ENCODE results near the gene SCAI.
"Not testable (repeated sequence)": the region's sequence is repeated elsewhere in the genome, so short reads cannot be mapped to it uniquely, and the experiment has no call there.

The SCAI gene

GRCh38 chr9:125089331-125089730 is 54.0 kb downstream of the SCAI start:
- ChIA-PET CTCF (interaction anchor here (1.1 kb wide), 1 partner anchor 11 kb away, joined by 3 read pairs; no protein-coding TSS in a partner anchor), POLR2A (no interaction called here)
- H3K4me3 ChIP-seq (ENCODE audit: low read depth, low read length): no peak overlapping the region
- no peak for DNase-seq (ENCODE audit: low read depth, low spot score)
- TF ChIP-seq, protein P1, sequence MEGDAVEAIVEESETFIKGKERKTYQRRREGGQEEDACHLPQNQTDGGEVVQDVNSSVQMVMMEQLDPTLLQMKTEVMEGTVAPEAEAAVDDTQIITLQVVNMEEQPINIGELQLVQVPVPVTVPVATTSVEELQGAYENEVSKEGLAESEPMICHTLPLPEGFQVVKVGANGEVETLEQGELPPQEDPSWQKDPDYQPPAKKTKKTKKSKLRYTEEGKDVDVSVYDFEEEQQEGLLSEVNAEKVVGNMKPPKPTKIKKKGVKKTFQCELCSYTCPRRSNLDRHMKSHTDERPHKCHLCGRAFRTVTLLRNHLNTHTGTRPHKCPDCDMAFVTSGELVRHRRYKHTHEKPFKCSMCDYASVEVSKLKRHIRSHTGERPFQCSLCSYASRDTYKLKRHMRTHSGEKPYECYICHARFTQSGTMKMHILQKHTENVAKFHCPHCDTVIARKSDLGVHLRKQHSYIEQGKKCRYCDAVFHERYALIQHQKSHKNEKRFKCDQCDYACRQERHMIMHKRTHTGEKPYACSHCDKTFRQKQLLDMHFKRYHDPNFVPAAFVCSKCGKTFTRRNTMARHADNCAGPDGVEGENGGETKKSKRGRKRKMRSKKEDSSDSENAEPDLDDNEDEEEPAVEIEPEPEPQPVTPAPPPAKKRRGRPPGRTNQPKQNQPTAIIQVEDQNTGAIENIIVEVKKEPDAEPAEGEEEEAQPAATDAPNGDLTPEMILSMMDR (IDR thresholded peaks at IDR 0.05; ENCODE audit: insufficient read depth, low read length, missing control alignments): no peak

DNA sequence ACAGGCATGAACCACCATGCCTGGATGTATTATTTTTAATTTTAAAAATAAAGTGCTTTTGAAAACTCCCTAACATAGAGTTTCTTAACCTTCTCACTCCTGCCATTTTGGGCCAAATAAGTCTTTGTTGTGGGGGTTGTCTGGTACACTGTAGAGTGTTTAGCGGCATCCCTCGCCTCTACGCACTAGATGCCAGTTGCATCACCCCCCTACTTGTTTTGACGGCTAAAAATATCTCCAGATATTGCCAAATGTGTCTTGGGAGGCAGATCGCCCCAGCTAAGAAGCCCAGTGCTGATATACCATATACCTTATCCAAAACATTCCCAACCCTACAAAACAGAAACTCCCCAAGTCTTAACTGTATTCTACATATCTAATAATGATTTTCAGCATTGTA is 54.6 kb downstream of the SCAI start:
- no peak overlapping the region for H3K4me3 ChIP-seq (ENCODE audit: low read depth, low read length)
- CTCF ChIA-PET: interaction anchor here (1.1 kb wide), 1 partner anchor 11 kb away, joined by 3 read pairs; no protein-coding TSS in a partner anchor
- TF ChIP-seq, protein P1 (IDR thresholded peaks at IDR 0.05; ENCODE audit: insufficient read depth, low read length, missing control alignments): no peak
- no peak for DNase-seq (ENCODE audit: low read depth, low spot score)
- POLR2A ChIA-PET: no interaction called here

GRCh38 chr9:125085703-125086477 is 57.4 kb downstream of the SCAI start:
- DNase-seq (ENCODE audit: low read depth, low spot score): no peak
- POLR2A ChIA-PET: interaction anchor here (0.6 kb wide), 1 partner anchor 155 kb away, joined by 3 read pairs; the partner anchor contains the start of gene HSPA5
- H3K4me3 ChIP-seq (ENCODE audit: low read depth, low read length): no peak overlapping the region
- CTCF ChIA-PET: interaction anchor here (1.3 to 1.7 kb wide), 2 partner anchors 15 to 20 kb away, joined by 3 to 4 read pairs; no protein-coding TSS in a partner anchor
- TF ChIP-seq, protein P1 (IDR thresholded peaks at IDR 0.05; ENCODE audit: insufficient read depth, low read length, missing control alignments): no peak

DNA sequence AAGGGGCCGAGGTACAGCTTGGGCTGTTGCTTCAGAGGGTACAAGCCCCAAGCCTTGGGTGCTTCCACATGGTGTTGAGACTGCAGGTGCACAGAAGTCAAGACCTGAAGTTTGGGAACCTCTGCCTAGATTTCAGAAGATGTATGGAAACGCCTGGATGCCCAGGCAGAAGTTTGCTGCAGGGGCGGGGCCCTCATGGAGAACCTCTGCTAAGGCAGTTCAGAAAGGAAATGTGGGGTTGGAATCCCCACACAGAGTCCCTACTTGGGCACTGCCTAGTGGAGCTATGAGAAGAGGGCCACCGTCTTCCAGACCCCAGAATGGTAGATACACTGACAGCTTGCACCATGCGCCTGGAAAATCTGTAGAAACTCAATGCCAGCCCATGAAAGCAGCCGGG is 61.1 kb downstream of the SCAI start:
- POLR2A ChIA-PET; H3K4me3 ChIP-seq (ENCODE audit: low read depth, low read length); DNase-seq (ENCODE audit: low read depth, low spot score): not testable (repeated sequence)
- CTCF ChIA-PET: interaction anchor here (0.6 kb wide), 1 partner anchor 1346 kb away, joined by 3 read pairs; no protein-coding TSS in a partner anchor

- POLR2A ChIA-PET; CTCF ChIA-PET; DNase-seq (ENCODE audit: low read depth, low spot score); H3K4me3 ChIP-seq (ENCODE audit: low read depth, low read length): not testable (repeated sequence)
Measured at GRCh38 chr9:125080797-125081196, 62.5 kb downstream of the SCAI start.

DNA sequence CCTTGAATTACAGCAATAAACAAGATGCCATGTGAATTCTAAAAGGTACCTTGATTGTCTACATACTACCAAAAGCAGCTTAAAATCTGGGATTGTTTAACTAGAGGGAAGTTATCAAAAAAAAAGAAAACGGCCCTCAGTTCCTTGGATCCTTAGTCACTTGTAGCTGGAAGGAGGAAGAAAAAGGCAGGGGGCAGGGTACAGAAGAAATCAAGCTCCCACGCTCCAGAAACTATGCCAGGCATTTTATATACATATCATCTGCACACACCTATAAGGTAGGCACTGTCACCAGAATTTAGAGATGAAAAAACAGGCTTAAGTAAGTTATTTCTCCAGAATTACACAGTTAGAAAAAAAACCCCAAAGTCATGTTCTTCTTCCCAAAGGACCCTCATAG is 63.4 kb downstream of the SCAI start:
- TF ChIP-seq, protein P1 (IDR thresholded peaks at IDR 0.05; ENCODE audit: insufficient read depth, low read length, missing control alignments): no peak
- no peak for DNase-seq (ENCODE audit: low read depth, low spot score)
- ChIA-PET CTCF (interaction anchor here (0.5 kb wide), 1 partner anchor 38 kb away, joined by 3 read pairs; no protein-coding TSS in a partner anchor), POLR2A (no interaction called here)
- H3K4me3 ChIP-seq (ENCODE audit: low read depth, low read length): no peak overlapping the region

GRCh38 chr9:125075997-125076396 is 67.3 kb downstream of the SCAI start:
- no peak for DNase-seq (ENCODE audit: low read depth, low spot score)
- POLR2A ChIA-PET: no interaction called here
- CTCF ChIA-PET: interaction anchor here (0.7 to 1.4 kb wide), 3 partner anchors 11 to 21 kb away, joined by 3 read pairs; no protein-coding TSS in a partner anchor
- no peak overlapping the region for H3K4me3 ChIP-seq (ENCODE audit: low read depth, low read length)
- TF ChIP-seq, protein P1 (IDR thresholded peaks at IDR 0.05; ENCODE audit: insufficient read depth, low read length, missing control alignments): no peak
